HepG2 (cell line): ENCODE measurements around the gene COX4I2. TPM values are rescaled to one million over a fixed set of nuclear protein-coding genes. Genes with fewer than 3 reads are reported as not detected.

Experiments used
- ATF7 ChIP-seq, 2 experiments: fragments of 450-650 bp in 1 of 2; sonication (generic) in 1 of 2; formaldehyde crosslinking in 1 of 2; IDR thresholded peaks; 2 replicates each; pipeline versions ENCODE4 v1.4.0 to v1.6.1; 2016 to 2020; ENCODE audit warnings: antibody characterized with exemption in 1 of 2, mild to moderate bottlenecking in 1 of 2, missing genetic modification reagents in 1 of 2
- CEBPB ChIP-seq: IDR thresholded peaks from 2 replicates; pipeline ENCODE4 v1.6.1; 2011; ENCODE audit warnings: low read depth, low read length, improper control_type of control experiment, borderline replicate concordance
- CEBPG ChIP-seq: IDR thresholded peaks from 2 replicates; pipeline ENCODE4 v1.6.1; 2016
- DBP ChIP-seq: sonication (generic); formaldehyde crosslinking; IDR thresholded peaks from 2 replicates; pipeline ENCODE4 v1.4.0; 2020; ENCODE audit warnings: missing genetic modification reagents; ENCODE audit errors: not compliant biosample characterization
- NCOA1 ChIP-seq: sonication (generic); formaldehyde crosslinking; IDR thresholded peaks from 2 replicates; pipeline ENCODE4 v1.9.0; 2021; ENCODE audit warnings: missing genetic modification reagents
- PBX3 ChIP-seq: sonication (generic); formaldehyde crosslinking; IDR thresholded peaks from 2 replicates; pipeline ENCODE4 v1.8.1; 2023; ENCODE audit warnings: missing genetic modification reagents, inconsistent platforms, borderline replicate concordance
- RBFOX2 ChIP-seq: fragments of 200-400 bp; formaldehyde crosslinking; IDR thresholded peaks from 2 replicates; pipeline ENCODE4 v1.6.1; 2017; ENCODE audit warnings: low read depth, mild to moderate bottlenecking, low read length
- REXO4 ChIP-seq: sonication (generic); formaldehyde crosslinking; IDR thresholded peaks from 2 replicates; pipeline ENCODE4 v1.8.0; 2022; ENCODE audit warnings: missing genetic modification reagents, mild to moderate bottlenecking, borderline replicate concordance
- SAP130 ChIP-seq: IDR thresholded peaks from 2 replicates; pipeline ENCODE4 v1.6.1; 2016; ENCODE audit warnings: low read depth
- TARDBP ChIP-seq: sonication (generic); formaldehyde crosslinking; IDR thresholded peaks from 2 replicates; pipeline ENCODE4 v1.8.0; 2022; ENCODE audit warnings: mild to moderate bottlenecking, missing genetic modification reagents
- TFDP2 ChIP-seq: sonication (generic); formaldehyde crosslinking; IDR thresholded peaks from 2 replicates; pipeline ENCODE4 v1.4.0; 2020; ENCODE audit warnings: missing genetic modification reagents
- TRAFD1 ChIP-seq: sonication (generic); formaldehyde crosslinking; IDR thresholded peaks from 2 replicates; pipeline ENCODE4 v1.5.1; 2020; ENCODE audit warnings: missing genetic modification reagents, mild to moderate bottlenecking, borderline replicate concordance
- ZBTB49 ChIP-seq: sonication (generic); formaldehyde crosslinking; IDR thresholded peaks from 2 replicates; pipeline ENCODE4 v1.4.0; 2020; ENCODE audit warnings: missing genetic modification reagents, borderline replicate concordance
- ZNF333 ChIP-seq: sonication (generic); formaldehyde crosslinking; IDR thresholded peaks from 2 replicates; pipeline ENCODE4 v1.4.0; 2020; ENCODE audit warnings: mild to moderate bottlenecking, missing genetic modification reagents, borderline replicate concordance
- ZNF512 ChIP-seq: sonication (generic); formaldehyde crosslinking; IDR thresholded peaks from 2 replicates; pipeline ENCODE4 v1.4.0; 2020; ENCODE audit warnings: mild to moderate bottlenecking, missing genetic modification reagents
- ZNF772 ChIP-seq: sonication (generic); formaldehyde crosslinking; IDR thresholded peaks from 2 replicates; pipeline ENCODE4 v1.5.0; 2020; ENCODE audit warnings: mild to moderate bottlenecking, missing genetic modification reagents
- ZNF878 ChIP-seq: sonication (generic); formaldehyde crosslinking; IDR thresholded peaks from 2 replicates; pipeline ENCODE4 v1.8.1; 2023; ENCODE audit warnings: mild to moderate bottlenecking, missing genetic modification reagents, moderate library complexity
- polyA plus RNA-seq, 8 experiments: library from polyadenylated mRNA; depleted of rRNA in 3 of 8; stranded (reverse) in 7 of 8; unstranded in 1 of 8; fragments of >200 nt; fragmentation: Illumina TruSeq in 4 of 8; extraction: Trizol in 4 of 8; gene quantifications; 2 replicates each; pipeline versions ENCODE4 v1.2.1 to v1.2.3, GENCODE V29; 2011 to 2016; ENCODE audit warnings: low read depth in 4 of 8, missing spikeins in 1 of 8, mixed read lengths in 1 of 8; ENCODE audit not compliant: insufficient read depth in 1 of 8
- total RNA-seq, 5 experiments: library from RNA; depleted of rRNA; stranded (reverse); fragments of >200 nt; fragmentation: Illumina TruSeq; extraction: Trizol; gene quantifications; 2 replicates each; pipeline ENCODE4 v1.2.3, GENCODE V29; 2016; ENCODE audit warnings: low read depth in 1 of 5

The COX4I2 gene
- total and polyA plus RNA-seq, 2 of the 13 experiments (the other 11 are each of a cell fraction or from before 2014, with no cell fraction given), result 1.1 TPM; not detected in 1

GRCh38 chr20:31608251-31608945 lies 29.3 kb upstream of the COX4I2 start (continued):
- TF ChIP-seq ZNF878 (peak; percentile 99), TARDBP (CRISPR knock-in tag) (peak; percentile 100), NCOA1 (peak; percentile 100), CEBPG (CRISPR knock-in tag) (peak; percentile 97), REXO4 (CRISPR knock-in tag) (no peak), CEBPB (peak; percentile 98), ZNF772 (CRISPR knock-in tag) (peak; percentile 100), ZBTB49 (CRISPR knock-in tag) (peak; percentile 55; the same call in 1 of the 2 replicates), ZNF512 (no peak), ZNF333 (CRISPR knock-in tag) (no peak; the same call in 1 of the 2 replicates), RBFOX2 (peak; percentile 98), TRAFD1 (CRISPR knock-in tag) (peak; percentile 98), PBX3 (CRISPR knock-in tag) (no peak), TFDP2 (CRISPR knock-in tag) (peak; percentile 96), DBP (CRISPR knock-in tag) (peak; percentile 92), ATF7 (IDR thresholded peaks at IDR 0.05) (no peak), ATF7 (CRISPR knock-in tag; IDR thresholded peaks at IDR 0.05) (peak; percentile 99), SAP130 (CRISPR knock-in tag) (peak; percentile 99)
